ENCODE measurements around the gene MTX1.

- TF ChIP-seq CTCF (IDR thresholded peaks at IDR 0.05) (no peak), MEF2A (IDR thresholded peaks at IDR 0.05; ENCODE audit: borderline replicate concordance, low read depth) (no peak), REST (IDR thresholded peaks at IDR 0.05; ENCODE audit: low read depth, low read length) (no peak), MXI1 (IDR thresholded peaks at IDR 0.05; ENCODE audit: low read depth, low read length) (no peak), GABPA (IDR thresholded peaks at IDR 0.05; ENCODE audit: low read depth) (no peak), CHD2 (IDR thresholded peaks at IDR 0.05; ENCODE audit: low read length, partially characterized antibody) (no peak), RAD21 (IDR thresholded peaks at IDR 0.05; ENCODE audit: low read length) (no peak), POLR2AphosphoS5 (IDR thresholded peaks at IDR 0.05; ENCODE audit: low read depth, low read length) (no peak)
These were observed 21.6 kb upstream of the MTX1 start for GRCh38 chr1:155186794-155187455.

All from SK-N-SH (cell line).